ENCODE measurements around the gene WWOX.

- TF ChIP-seq, protein P1, sequence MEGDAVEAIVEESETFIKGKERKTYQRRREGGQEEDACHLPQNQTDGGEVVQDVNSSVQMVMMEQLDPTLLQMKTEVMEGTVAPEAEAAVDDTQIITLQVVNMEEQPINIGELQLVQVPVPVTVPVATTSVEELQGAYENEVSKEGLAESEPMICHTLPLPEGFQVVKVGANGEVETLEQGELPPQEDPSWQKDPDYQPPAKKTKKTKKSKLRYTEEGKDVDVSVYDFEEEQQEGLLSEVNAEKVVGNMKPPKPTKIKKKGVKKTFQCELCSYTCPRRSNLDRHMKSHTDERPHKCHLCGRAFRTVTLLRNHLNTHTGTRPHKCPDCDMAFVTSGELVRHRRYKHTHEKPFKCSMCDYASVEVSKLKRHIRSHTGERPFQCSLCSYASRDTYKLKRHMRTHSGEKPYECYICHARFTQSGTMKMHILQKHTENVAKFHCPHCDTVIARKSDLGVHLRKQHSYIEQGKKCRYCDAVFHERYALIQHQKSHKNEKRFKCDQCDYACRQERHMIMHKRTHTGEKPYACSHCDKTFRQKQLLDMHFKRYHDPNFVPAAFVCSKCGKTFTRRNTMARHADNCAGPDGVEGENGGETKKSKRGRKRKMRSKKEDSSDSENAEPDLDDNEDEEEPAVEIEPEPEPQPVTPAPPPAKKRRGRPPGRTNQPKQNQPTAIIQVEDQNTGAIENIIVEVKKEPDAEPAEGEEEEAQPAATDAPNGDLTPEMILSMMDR (IDR thresholded peaks at IDR 0.05; ENCODE audit: low read depth, low read length), result no peak
- TF ChIP-seq MAX (IDR thresholded peaks at IDR 0.05; ENCODE audit: low read depth, low read length), result peak; percentile 55; the same call in 1 of the 2 replicates
- TF ChIP-seq POLR2A (IDR thresholded peaks at IDR 0.05; ENCODE audit: extremely low read depth, insufficient read length), result no peak
These were observed 295.6 kb downstream of the WWOX start for GRCh38 chr16:78395035-78395434.

Measured in NB4 (cell line).